Endothelial cell of umbilical vein (primary cell): ENCODE data around the gene MYBBP1A.

ENCODE experiments used
- CTCF ChIP-seq, 2 donors: IDR thresholded peaks; 1 replicate in 1 of 2; 2 replicates in 1 of 2; pipeline ENCODE4 v1.5.1; 2011; ENCODE audit warnings: low read length in 2 of 2, mild to moderate bottlenecking in 2 of 2, moderate library complexity in 2 of 2, control low read depth in 1 of 2, inconsistent platforms in 1 of 2, low read depth in 1 of 2; ENCODE audit not compliant: insufficient read depth in 1 of 2; ENCODE audit errors: extremely low read depth in 1 of 2
- EZH2 ChIP-seq: IDR thresholded peaks from 2 replicates; pipeline ENCODE4 v1.6.1; 2012; ENCODE audit warnings: borderline replicate concordance, low read depth, mild to moderate bottlenecking, moderate library complexity, low read length, inconsistent platforms; ENCODE audit not compliant: severe bottlenecking
- FOS ChIP-seq: IDR thresholded peaks from 2 replicates; pipeline ENCODE4 v1.6.1; 2011; ENCODE audit warnings: mild to moderate bottlenecking, low read length, moderate library complexity, borderline replicate concordance; ENCODE audit not compliant: insufficient read depth
- GATA2 ChIP-seq: IDR thresholded peaks from 2 replicates; pipeline ENCODE4 v1.7.0; 2011; ENCODE audit warnings: low read depth, mild to moderate bottlenecking, moderate library complexity, mixed read lengths, low read length; ENCODE audit not compliant: insufficient read length, insufficient read depth
- MAX ChIP-seq: IDR thresholded peaks from 2 replicates; pipeline ENCODE4 v1.6.1; 2011; ENCODE audit not compliant: insufficient read depth, insufficient read length
- MYC ChIP-seq: IDR thresholded peaks from one replicate; pipeline ENCODE4 v1.6.1; 2011; ENCODE audit warnings: mild to moderate bottlenecking, low read depth, low read length
- POLR2A ChIP-seq: IDR thresholded peaks from 2 replicates; pipeline ENCODE4 v1.6.1; 2012; ENCODE audit warnings: low read depth, mild to moderate bottlenecking, control low read depth, low read length
- POLR2AphosphoS5 ChIP-seq: IDR thresholded peaks from 2 replicates; pipeline ENCODE4 v1.6.1; 2012; ENCODE audit warnings: low read depth, mild to moderate bottlenecking, control low read depth, low read length, moderate library complexity; ENCODE audit not compliant: insufficient read depth

- TF ChIP-seq CTCF (IDR thresholded peaks at IDR 0.05; ENCODE audit: extremely low read depth in 1 of 2, insufficient read depth in 1 of 2, low read depth in 1 of 2, low read length in 2 of 2), result no peak
- TF ChIP-seq EZH2, result no peak
- peak; percentile 19 for TF ChIP-seq POLR2AphosphoS5
- TF ChIP-seq POLR2A, result peak; percentile 52
- no peak for TF ChIP-seq GATA2
- TF ChIP-seq MAX, result no peak
- TF ChIP-seq MYC, result no peak
- no peak for TF ChIP-seq FOS
Measured at GRCh38 chr17:4498461-4499397, 56.5 kb downstream of the MYBBP1A start, which contains the start of gene SPNS2.
